ENCODE measurements around the gene CEP55.
"Not testable (repeated sequence)": the region's sequence is repeated elsewhere in the genome, so short reads cannot be mapped to it uniquely, and the experiment has no call there.

DNA sequence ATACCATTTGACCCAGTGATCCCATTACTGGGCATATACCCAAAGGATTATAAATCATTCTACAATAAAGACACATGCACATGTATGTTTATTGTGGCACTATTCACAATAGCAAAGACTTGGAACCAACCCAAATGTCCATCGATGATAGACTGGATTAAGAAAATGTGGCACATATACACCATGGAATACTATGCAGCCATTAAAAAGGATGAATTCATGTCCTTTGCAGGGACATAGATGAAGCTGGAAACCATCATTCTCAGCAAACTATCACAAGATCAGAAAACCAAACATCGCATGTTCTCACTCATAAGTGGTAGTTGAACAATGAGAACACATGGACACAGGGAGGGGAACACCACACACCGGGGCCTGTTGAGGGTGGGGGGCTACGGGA, 44.5 kb downstream of the CEP55 start:
- not testable (repeated sequence) for TF ChIP-seq ZNF274 (IDR thresholded peaks at IDR 0.05; ENCODE audit: low read depth, low read length); YY1 (IDR thresholded peaks at IDR 0.05; ENCODE audit: insufficient read depth, insufficient read length)
